Measurements from ENCODE around the gene ARIH1.

DNA sequence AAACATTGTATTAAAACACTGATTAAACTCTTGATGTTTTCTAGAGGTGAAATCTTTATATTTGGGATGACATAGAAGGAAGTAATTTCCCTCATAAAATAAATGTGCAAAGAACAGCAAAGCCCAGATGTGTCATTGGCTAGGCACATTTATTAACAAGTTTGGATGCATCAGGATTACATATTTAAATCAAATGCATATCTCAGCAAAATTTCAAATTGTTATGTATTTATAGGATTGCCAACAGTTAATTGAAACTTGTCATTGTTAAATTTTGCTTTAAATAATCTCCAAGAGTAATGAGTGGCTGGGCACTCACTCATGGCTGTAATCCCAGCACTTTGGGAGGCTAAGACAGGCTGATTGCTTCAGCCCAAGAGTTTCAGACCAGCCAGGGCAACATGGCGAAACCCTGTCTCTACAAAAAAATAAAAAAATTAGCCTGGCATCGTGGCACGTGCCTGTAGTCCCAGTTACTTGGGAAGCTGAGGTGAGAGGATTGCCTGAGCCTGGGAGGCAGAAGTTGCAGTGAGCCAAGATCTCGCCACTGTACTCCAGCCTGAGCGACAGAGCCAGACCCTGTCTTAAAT is 28.2 kb downstream of the ARIH1 start:
- TF ChIP-seq, protein P1, sequence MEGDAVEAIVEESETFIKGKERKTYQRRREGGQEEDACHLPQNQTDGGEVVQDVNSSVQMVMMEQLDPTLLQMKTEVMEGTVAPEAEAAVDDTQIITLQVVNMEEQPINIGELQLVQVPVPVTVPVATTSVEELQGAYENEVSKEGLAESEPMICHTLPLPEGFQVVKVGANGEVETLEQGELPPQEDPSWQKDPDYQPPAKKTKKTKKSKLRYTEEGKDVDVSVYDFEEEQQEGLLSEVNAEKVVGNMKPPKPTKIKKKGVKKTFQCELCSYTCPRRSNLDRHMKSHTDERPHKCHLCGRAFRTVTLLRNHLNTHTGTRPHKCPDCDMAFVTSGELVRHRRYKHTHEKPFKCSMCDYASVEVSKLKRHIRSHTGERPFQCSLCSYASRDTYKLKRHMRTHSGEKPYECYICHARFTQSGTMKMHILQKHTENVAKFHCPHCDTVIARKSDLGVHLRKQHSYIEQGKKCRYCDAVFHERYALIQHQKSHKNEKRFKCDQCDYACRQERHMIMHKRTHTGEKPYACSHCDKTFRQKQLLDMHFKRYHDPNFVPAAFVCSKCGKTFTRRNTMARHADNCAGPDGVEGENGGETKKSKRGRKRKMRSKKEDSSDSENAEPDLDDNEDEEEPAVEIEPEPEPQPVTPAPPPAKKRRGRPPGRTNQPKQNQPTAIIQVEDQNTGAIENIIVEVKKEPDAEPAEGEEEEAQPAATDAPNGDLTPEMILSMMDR (conservative IDR thresholded peaks at IDR 0.05), result no peak
- TF ChIP-seq ZFX (IDR thresholded peaks at IDR 0.05), result no peak

Data from C4-2B (cell line).